Stimulated activated effector memory CD8-positive, alpha-beta T cell treated with anti-CD3 and anti-CD28 coated beads, Interleukin-12 subunit alpha, Interleukin-12 subunit beta, amount 100 ng/mL, for 72 hours (primary cell): ENCODE results near the gene CA10.
A peak's percentile ranks its signal among the peaks of the same experiment; 100 is the strongest.

Experiments
- ATAC-seq: fragments of 150-1000 bp; cut with Tn5 transposase; 2 replicates; pipeline ENCODE4 v1.10.0; 2021
- DNase-seq, 2 donors: peaks; one replicate each; pipeline ENCODE4 v3.0.0; 2021 to 2022; ENCODE audit warnings: low spot score in 2 of 2
- H3K27ac Mint-ChIP-seq: one replicate; pipeline ENCODE4 v1.8.0; 2022; ENCODE audit warnings: mild to moderate bottlenecking, mixed read lengths
- H3K36me3 Mint-ChIP-seq: one replicate; pipeline ENCODE4 v1.8.0; 2022; ENCODE audit warnings: mild to moderate bottlenecking, mixed read lengths
- H3K4me1 Mint-ChIP-seq: one replicate; pipeline ENCODE4 v1.8.0; 2022; ENCODE audit warnings: mixed read lengths
- H3K4me3 Mint-ChIP-seq: one replicate; pipeline ENCODE4 v1.8.0; 2022; ENCODE audit warnings: mild to moderate bottlenecking, mixed read lengths
- H3K9me3 Mint-ChIP-seq: one replicate; pipeline ENCODE4 v1.8.0; 2022; ENCODE audit warnings: mixed read lengths

The CA10 gene

DNA sequence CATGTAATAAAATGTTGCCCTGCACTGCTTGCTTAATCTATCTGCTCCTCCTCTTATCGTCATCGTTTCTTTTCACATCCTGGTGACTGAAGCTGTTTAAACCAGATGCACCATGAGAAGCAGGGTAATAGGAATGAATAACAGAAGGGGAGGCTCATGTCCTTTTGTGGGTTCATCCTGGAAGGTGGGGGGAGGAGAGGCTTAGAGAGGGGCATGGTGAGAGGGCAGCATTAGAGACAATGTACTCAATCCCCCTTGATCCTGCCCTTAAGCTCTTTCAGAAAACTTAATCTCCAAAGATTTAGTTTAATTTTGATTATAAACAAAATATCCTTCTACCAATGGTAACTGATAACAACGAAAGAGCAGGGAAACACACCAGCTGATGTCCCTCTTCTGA, 248.5 kb downstream of the CA10 start:
- no peak for ATAC-seq
- Mint-ChIP-seq H3K36me3 (no peaks in the 10 kb centered on the region), H3K27ac (no peak overlapping the region), H3K9me3 (no peaks in the 10 kb centered on the region), H3K4me3 (no peak overlapping the region), H3K4me1 (no peaks in the 10 kb centered on the region)
- DNase-seq: no peak

DNA sequence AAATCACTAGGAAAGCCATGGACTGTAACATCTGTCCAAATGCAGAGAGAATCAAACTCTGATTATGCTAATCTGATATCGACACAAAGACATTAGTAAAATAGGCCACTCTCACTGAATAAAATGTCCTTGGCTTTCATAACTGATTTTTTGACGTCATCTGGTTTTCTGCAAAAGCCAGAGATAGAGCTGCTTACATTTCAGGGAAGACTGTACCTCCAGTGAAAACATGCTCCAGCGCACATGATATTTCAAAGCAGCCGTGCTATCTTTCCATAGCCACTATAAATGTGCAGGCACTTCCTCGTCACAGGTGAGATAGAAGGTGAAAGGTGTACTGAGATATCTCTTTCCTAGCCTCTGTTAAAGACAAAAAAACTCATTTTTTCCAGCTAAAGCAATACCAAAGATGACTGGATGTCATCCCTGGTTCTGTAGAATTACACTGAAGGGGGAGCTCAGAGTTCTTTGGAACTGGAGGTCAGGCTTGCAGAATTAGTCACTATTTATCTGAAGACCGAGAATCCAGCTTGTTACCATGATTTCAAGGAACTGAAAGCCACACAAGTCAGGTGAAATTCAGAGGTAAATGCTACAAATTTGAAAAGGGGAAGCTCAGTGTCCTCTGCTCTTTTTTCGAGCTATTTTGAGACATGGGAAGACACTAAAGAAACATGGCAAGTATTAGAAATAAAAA, 249.5 kb downstream of the CA10 start:
- H3K27ac Mint-ChIP-seq: no peak overlapping the region
- DNase-seq (no peak), ATAC-seq (no peak)
- H3K4me1 Mint-ChIP-seq: no peaks in the 10 kb centered on the region
- no peaks in the 10 kb centered on the region for H3K36me3 Mint-ChIP-seq
- no peaks in the 10 kb centered on the region for H3K9me3 Mint-ChIP-seq
- no peak overlapping the region for H3K4me3 Mint-ChIP-seq

DNA sequence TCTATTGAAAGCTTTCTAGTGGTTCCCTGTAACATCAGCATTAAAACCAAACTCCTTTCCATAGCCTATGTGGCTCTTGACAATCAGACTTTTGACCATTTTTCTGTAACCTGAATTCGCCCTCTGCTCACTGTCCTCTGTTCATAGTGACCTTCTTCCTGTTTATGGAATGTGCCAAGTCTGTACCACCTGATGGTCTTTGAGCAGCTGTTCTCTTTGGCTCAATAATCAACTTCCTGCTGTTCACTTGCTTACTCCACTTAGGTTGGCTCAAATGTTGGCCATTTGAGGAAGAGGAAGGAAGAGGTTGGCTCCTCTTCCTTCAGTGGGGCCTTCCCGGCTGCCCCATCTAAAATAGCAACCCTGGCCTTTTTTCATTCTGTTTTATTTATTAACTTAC, 251.5 kb downstream of the CA10 start:
- Mint-ChIP-seq H3K27ac (no peak overlapping the region), H3K36me3 (no peaks in the 10 kb centered on the region), H3K4me1 (no peaks in the 10 kb centered on the region), H3K9me3 (no peaks in the 10 kb centered on the region), H3K4me3 (no peak overlapping the region)
- DNase-seq (no peak), ATAC-seq (no peak)

- no peaks in the 10 kb centered on the region for H3K4me1 Mint-ChIP-seq
- no peaks in the 10 kb centered on the region for H3K36me3 Mint-ChIP-seq
- no peak overlapping the region for H3K4me3 Mint-ChIP-seq
- ATAC-seq: no peak
- no peak for DNase-seq
- H3K27ac Mint-ChIP-seq: no peak overlapping the region
- H3K9me3 Mint-ChIP-seq: no peaks in the 10 kb centered on the region
Measured at GRCh38 chr17:51904379-51904778, 254.1 kb downstream of the CA10 start.

- DNase-seq (no peak), ATAC-seq (no peak)
- H3K36me3 Mint-ChIP-seq: no peaks in the 10 kb centered on the region
- H3K4me1 Mint-ChIP-seq: no peaks in the 10 kb centered on the region
- H3K9me3 Mint-ChIP-seq: no peaks in the 10 kb centered on the region
- H3K4me3 Mint-ChIP-seq: no peak overlapping the region
- no peak overlapping the region for H3K27ac Mint-ChIP-seq
Measured at GRCh38 chr17:51901242-51901641, 257.3 kb downstream of the CA10 start.

GRCh38 chr17:51891936-51892335, 266.6 kb downstream of the CA10 start:
- Mint-ChIP-seq H3K36me3 (no peaks in the 10 kb centered on the region), H3K4me3 (no peak overlapping the region), H3K4me1 (no peaks in the 10 kb centered on the region), H3K9me3 (peaks cover 7% of the 10 kb centered on the region), H3K27ac (no peak overlapping the region)
- DNase-seq (no peak), ATAC-seq (no peak)

DNA sequence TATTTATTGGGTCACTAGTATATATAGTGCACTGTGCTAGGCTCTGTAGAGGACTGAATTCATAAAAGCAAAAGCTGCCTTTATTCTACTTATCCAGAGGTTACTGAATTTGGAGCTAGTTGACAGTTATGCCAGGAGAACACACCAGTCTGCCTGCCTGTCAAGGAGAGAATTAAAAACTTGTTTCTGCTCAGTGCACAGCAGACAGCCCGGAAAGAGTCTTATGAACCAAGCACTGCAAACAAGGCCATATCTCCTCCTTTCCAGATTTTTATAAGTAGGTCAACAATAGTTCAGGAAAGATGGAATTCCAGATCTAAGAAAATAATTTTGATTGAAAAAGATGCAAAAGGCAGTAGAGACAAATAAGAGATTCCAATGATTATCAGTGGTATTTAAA, 267.8 kb downstream of the CA10 start:
- Mint-ChIP-seq H3K4me1 (no peaks in the 10 kb centered on the region), H3K4me3 (no peak overlapping the region), H3K9me3 (peaks cover 7% of the 10 kb centered on the region), H3K27ac (no peak overlapping the region), H3K36me3 (no peaks in the 10 kb centered on the region)
- ATAC-seq: no peak
- no peak for DNase-seq

DNA sequence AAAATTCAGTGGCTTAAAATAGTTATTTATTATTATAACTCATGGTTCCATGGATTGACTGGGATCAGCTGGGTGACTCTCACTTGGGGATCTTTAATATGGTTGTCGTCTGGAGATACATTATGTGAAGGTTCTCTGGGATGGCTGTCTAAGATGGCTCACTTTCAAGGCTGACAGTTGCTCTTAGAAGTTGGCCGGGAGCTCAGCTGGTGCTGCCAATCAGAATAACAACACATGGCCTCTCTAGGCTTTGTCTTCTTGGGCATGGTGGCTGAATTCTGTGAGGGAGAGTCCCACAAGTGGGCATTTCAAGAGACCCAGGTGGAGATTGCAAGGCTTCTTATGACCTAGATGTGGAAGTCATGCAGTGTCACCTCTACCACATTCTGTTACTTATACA, 269.7 kb downstream of the CA10 start:
- no peak for ATAC-seq
- H3K36me3 Mint-ChIP-seq: no peaks in the 10 kb centered on the region
- H3K9me3 Mint-ChIP-seq: peaks cover 9% of the 10 kb centered on the region
- H3K4me1 Mint-ChIP-seq: no peaks in the 10 kb centered on the region
- no peak overlapping the region for H3K4me3 Mint-ChIP-seq
- H3K27ac Mint-ChIP-seq: no peak overlapping the region
- no peak for DNase-seq

GRCh38 chr17:51876986-51877385, 281.5 kb downstream of the CA10 start:
- ATAC-seq: no peak
- H3K9me3 Mint-ChIP-seq: no peaks in the 10 kb centered on the region
- no peak overlapping the region for H3K4me3 Mint-ChIP-seq
- no peak for DNase-seq
- H3K27ac Mint-ChIP-seq: no peak overlapping the region
- no peaks in the 10 kb centered on the region for H3K4me1 Mint-ChIP-seq
- H3K36me3 Mint-ChIP-seq: no peaks in the 10 kb centered on the region

- H3K27ac Mint-ChIP-seq: no peak overlapping the region
- H3K4me3 Mint-ChIP-seq: no peak overlapping the region
- ATAC-seq: no peak
Measured at GRCh38 chr17:51873302-51873701, 285.2 kb downstream of the CA10 start.

GRCh38 chr17:51869387-51869786, 289.1 kb downstream of the CA10 start:
- DNase-seq (no peak), ATAC-seq (no peak)
- H3K4me1 Mint-ChIP-seq: no peaks in the 10 kb centered on the region
- no peak overlapping the region for H3K4me3 Mint-ChIP-seq
- no peak overlapping the region for H3K27ac Mint-ChIP-seq
- peaks cover 7% of the 10 kb centered on the region for H3K9me3 Mint-ChIP-seq
- no peaks in the 10 kb centered on the region for H3K36me3 Mint-ChIP-seq

More at GRCh38 chr17:51873302-51873701, 285.2 kb downstream of the CA10 start:
- no peaks in the 10 kb centered on the region for H3K36me3 Mint-ChIP-seq
- peaks cover 7% of the 10 kb centered on the region for H3K9me3 Mint-ChIP-seq
- H3K4me1 Mint-ChIP-seq: no peaks in the 10 kb centered on the region
- no peak for DNase-seq

DNA sequence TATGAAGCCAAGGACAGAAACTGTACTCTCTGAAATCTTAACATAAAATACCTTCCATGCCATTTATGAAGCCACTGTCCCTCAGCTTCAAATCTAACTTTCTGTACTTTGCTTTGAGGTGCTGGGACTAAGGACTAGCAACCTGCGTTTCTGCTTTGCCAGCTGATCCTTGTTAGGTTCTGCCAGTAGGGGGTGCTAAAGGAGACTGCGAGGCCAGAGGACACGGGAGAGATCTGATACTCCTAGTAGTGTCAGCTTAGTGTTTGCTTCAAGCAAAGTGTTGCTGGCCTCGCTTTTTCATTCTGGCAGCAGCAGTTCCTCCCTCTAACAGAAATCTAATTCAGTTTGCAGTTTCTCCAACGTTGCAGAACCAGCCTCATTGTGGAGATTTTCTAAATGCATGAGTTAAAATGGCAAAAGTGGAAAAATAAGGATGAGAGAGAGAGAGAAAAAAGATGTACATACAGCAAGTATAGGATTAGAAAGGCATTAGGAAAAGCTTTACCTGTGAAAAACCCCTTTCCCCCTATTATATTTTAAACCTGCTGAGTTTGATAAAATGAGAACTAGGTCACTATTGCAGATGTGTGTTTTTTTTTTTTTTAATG, 297.5 kb downstream of the CA10 start:
- ATAC-seq: no peak
- H3K4me3 Mint-ChIP-seq: no peak overlapping the region
- no peaks in the 10 kb centered on the region for H3K36me3 Mint-ChIP-seq
- H3K9me3 Mint-ChIP-seq: peaks cover 2% of the 10 kb centered on the region
- H3K4me1 Mint-ChIP-seq: no peaks in the 10 kb centered on the region
- H3K27ac Mint-ChIP-seq: no peak overlapping the region
- peak in 1 of 2 donors; percentile 49 for DNase-seq

- H3K27ac Mint-ChIP-seq: no peak overlapping the region
- peaks cover 2% of the 10 kb centered on the region for H3K9me3 Mint-ChIP-seq
- no peaks in the 10 kb centered on the region for H3K4me1 Mint-ChIP-seq
- H3K36me3 Mint-ChIP-seq: no peaks in the 10 kb centered on the region
- ATAC-seq (no peak), DNase-seq (no peak)
- no peak overlapping the region for H3K4me3 Mint-ChIP-seq
Measured at GRCh38 chr17:51857052-51857597, 301.4 kb downstream of the CA10 start.

DNA sequence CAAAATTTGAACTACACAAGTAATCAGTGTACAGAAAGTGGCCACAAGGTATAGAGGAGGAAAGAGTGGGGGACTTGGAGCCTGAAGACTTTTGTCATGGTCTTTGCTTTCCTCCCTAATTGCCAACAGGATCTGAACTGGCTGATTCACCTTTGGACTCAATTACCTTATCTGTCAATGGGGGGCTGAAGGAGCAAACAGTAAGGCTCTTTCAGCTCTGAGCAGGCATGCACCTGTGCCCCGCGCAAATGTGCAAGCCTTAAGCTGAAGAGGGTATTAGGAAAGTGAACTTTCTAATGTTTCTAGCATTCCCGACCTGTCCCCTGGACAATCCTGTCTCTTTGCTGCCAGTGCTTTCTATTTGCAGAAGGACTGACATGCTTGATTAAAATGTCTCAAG, 302.7 kb downstream of the CA10 start:
- no peak for ATAC-seq
- H3K9me3 Mint-ChIP-seq: peaks cover 2% of the 10 kb centered on the region

GRCh38 chr17:51853857-51854256, 304.7 kb downstream of the CA10 start:
- ATAC-seq (no peak), DNase-seq (no peak)
- no peaks in the 10 kb centered on the region for H3K4me1 Mint-ChIP-seq
- no peak overlapping the region for H3K4me3 Mint-ChIP-seq
- H3K27ac Mint-ChIP-seq: no peak overlapping the region
- H3K9me3 Mint-ChIP-seq: peaks cover 2% of the 10 kb centered on the region
- no peaks in the 10 kb centered on the region for H3K36me3 Mint-ChIP-seq

More for the DNA sequence above, 302.7 kb downstream of the CA10 start:
- no peak for DNase-seq
- no peaks in the 10 kb centered on the region for H3K4me1 Mint-ChIP-seq
- H3K36me3 Mint-ChIP-seq: no peaks in the 10 kb centered on the region
- H3K27ac Mint-ChIP-seq: no peak overlapping the region
- H3K4me3 Mint-ChIP-seq: no peak overlapping the region

DNA sequence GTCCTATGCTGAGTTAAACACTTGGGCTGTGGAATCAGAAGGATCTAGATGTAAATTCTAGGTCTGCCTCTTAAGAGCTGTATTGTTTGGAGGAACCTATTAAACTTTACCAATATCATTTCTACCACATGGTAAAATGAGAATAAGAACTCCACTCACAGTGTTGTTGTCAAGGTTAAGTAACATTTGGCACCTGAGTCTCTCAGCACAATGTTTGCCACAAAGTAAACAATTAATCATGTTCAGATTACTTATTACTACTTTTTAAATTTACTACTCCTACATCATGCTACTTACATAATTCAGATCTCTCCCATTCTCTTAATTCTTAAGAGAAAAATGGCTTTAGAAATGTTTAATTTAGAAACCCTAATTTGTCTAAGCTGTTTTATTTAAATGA, 305.9 kb downstream of the CA10 start:
- Mint-ChIP-seq H3K9me3 (peaks cover 2% of the 10 kb centered on the region), H3K4me3 (no peak overlapping the region), H3K4me1 (no peaks in the 10 kb centered on the region), H3K36me3 (no peaks in the 10 kb centered on the region), H3K27ac (no peak overlapping the region)
- DNase-seq: no peak
- ATAC-seq: no peak
